ENCODE results near the gene CHCHD6.

The CHCHD6 gene

GRCh38 chr3:126663750-126664149 is 40.3 kb upstream of the CHCHD6 start:
- Histone ChIP-seq H3K4me3 (ENCODE audit: insufficient read depth, low read length, poor library complexity, severe bottlenecking) (no peak overlapping the region), H3K9me3 (ENCODE audit: insufficient read depth, low read length) (peaks cover 9% of the 10 kb centered on the region; the same call in 1 of the 2 replicates), H4K20me1 (ENCODE audit: low read depth, low read length) (no peaks in the 10 kb centered on the region), H3K79me2 (ENCODE audit: insufficient read depth, low read length) (no peaks in the 10 kb centered on the region), H2AFZ (ENCODE audit: low read depth, low read length, severe bottlenecking) (no peak overlapping the region), H3K9me2 (replicated peaks; ENCODE audit: insufficient read depth, low read length) (no peaks in the 10 kb centered on the region), H3K9ac (ENCODE audit: low read length) (no peak overlapping the region), H3F3A (ENCODE audit: insufficient read depth) (no peaks in the 10 kb centered on the region), H3K27me3 (ENCODE audit: low read length) (no peaks in the 10 kb centered on the region), H3K36me3 (ENCODE audit: low read length) (no peaks in the 10 kb centered on the region), H3K4me2 (ENCODE audit: low read depth, low read length, poor library complexity, severe bottlenecking) (no peak overlapping the region), H3K27ac (ENCODE audit: low read depth, low read length) (no peak overlapping the region)
- no peak for TF ChIP-seq CTCF (IDR thresholded peaks at IDR 0.05; ENCODE audit: insufficient read depth, low read length, poor library complexity, severe bottlenecking)
- TF ChIP-seq EZH2phosphoT487 (conservative IDR thresholded peaks at IDR 0.05; ENCODE audit: low read length), result no peak

GRCh38 chr3:126664591-126665214 is 39.3 kb upstream of the CHCHD6 start:
- no peaks in the 10 kb centered on the region for H4K20me1 ChIP-seq (ENCODE audit: low read depth, low read length)
- H3K4me3 ChIP-seq (ENCODE audit: insufficient read depth, low read length, poor library complexity, severe bottlenecking), result no peak overlapping the region
- H3K36me3 ChIP-seq (ENCODE audit: low read length), result no peaks in the 10 kb centered on the region
- TF ChIP-seq CTCF (IDR thresholded peaks at IDR 0.05; ENCODE audit: insufficient read depth, low read length, poor library complexity, severe bottlenecking) (no peak), EZH2phosphoT487 (conservative IDR thresholded peaks at IDR 0.05; ENCODE audit: low read length) (no peak)
- H3K9me2 ChIP-seq (replicated peaks; ENCODE audit: insufficient read depth, low read length), result no peaks in the 10 kb centered on the region
- H3K79me2 ChIP-seq (ENCODE audit: insufficient read depth, low read length), result no peaks in the 10 kb centered on the region
- no peaks in the 10 kb centered on the region for H3F3A ChIP-seq (ENCODE audit: insufficient read depth)
- no peak overlapping the region for H3K4me2 ChIP-seq (ENCODE audit: low read depth, low read length, poor library complexity, severe bottlenecking)
- no peak overlapping the region for H2AFZ ChIP-seq (ENCODE audit: low read depth, low read length, severe bottlenecking)
- no peaks in the 10 kb centered on the region for H3K27me3 ChIP-seq (ENCODE audit: low read length)
- H3K9ac ChIP-seq (ENCODE audit: low read length), result no peak overlapping the region
- no peak overlapping the region for H3K27ac ChIP-seq (ENCODE audit: low read depth, low read length)
- peaks cover 9% of the 10 kb centered on the region; the same call in 1 of the 2 replicates for H3K9me3 ChIP-seq (ENCODE audit: insufficient read depth, low read length)

- Histone ChIP-seq H3F3A (ENCODE audit: insufficient read depth) (no peaks in the 10 kb centered on the region), H3K9me3 (ENCODE audit: insufficient read depth, low read length) (peaks cover 9% of the 10 kb centered on the region; the same call in 1 of the 2 replicates), H3K79me2 (ENCODE audit: insufficient read depth, low read length) (no peaks in the 10 kb centered on the region), H3K9me2 (replicated peaks; ENCODE audit: insufficient read depth, low read length) (no peaks in the 10 kb centered on the region), H2AFZ (ENCODE audit: low read depth, low read length, severe bottlenecking) (no peak overlapping the region), H4K20me1 (ENCODE audit: low read depth, low read length) (no peaks in the 10 kb centered on the region), H3K27me3 (ENCODE audit: low read length) (no peaks in the 10 kb centered on the region), H3K4me3 (ENCODE audit: insufficient read depth, low read length, poor library complexity, severe bottlenecking) (no peak overlapping the region), H3K27ac (ENCODE audit: low read depth, low read length) (no peak overlapping the region), H3K9ac (ENCODE audit: low read length) (no peak overlapping the region), H3K4me2 (ENCODE audit: low read depth, low read length, poor library complexity, severe bottlenecking) (no peak overlapping the region), H3K36me3 (ENCODE audit: low read length) (no peaks in the 10 kb centered on the region)
- TF ChIP-seq EZH2phosphoT487 (conservative IDR thresholded peaks at IDR 0.05; ENCODE audit: low read length) (no peak), CTCF (IDR thresholded peaks at IDR 0.05; ENCODE audit: insufficient read depth, low read length, poor library complexity, severe bottlenecking) (no peak)
Observed at GRCh38 chr3:126665221-126665936, 38.7 kb upstream of the CHCHD6 start.
